ENCODE measurements around the gene SOX11.

Gene SOX11

DNA sequence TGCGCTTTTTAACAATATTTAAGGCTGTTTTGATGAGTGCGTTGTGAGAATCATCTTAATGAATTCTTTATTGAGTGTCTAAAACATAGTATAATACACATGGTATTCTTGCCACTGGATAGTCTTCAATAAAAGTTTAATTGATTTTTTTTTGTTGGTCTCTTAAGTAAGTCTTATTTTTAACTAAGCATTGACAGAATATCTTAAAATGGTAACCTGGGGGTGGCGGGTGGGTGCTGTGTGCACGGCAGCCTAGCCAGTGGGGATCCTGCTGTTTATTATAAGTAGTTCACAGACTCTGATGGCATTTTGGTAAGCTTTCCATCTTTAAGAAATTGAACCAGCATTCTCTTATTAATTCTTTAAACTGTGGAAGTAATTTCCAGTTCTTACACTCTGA is 6.0 kb downstream of the SOX11 start:
- Mint-ChIP-seq H3K27me3 (peaks cover 49% of the 10 kb centered on the region), H3K36me3 (no peaks in the 10 kb centered on the region), H3K9me3 (peaks cover 4% of the 10 kb centered on the region), H3K27ac (no peak overlapping the region), H3K4me3 (no peak overlapping the region), H3K4me1 (peaks cover 13% of the 10 kb centered on the region)
- no peak for ATAC-seq

GRCh38 chr2:5699963-5700362 is 7.8 kb downstream of the SOX11 start:
- H3K27ac Mint-ChIP-seq: no peak overlapping the region
- ATAC-seq: no peak
- H3K4me3 Mint-ChIP-seq: no peak overlapping the region
- H3K27me3 Mint-ChIP-seq: peaks cover 48% of the 10 kb centered on the region
- peaks cover 3% of the 10 kb centered on the region for H3K9me3 Mint-ChIP-seq
- peaks cover 6% of the 10 kb centered on the region for H3K4me1 Mint-ChIP-seq
- H3K36me3 Mint-ChIP-seq: peaks cover 3% of the 10 kb centered on the region

- Mint-ChIP-seq H3K4me1 (peaks cover 6% of the 10 kb centered on the region), H3K36me3 (peaks cover 5% of the 10 kb centered on the region), H3K4me3 (no peak overlapping the region), H3K9me3 (peaks cover 4% of the 10 kb centered on the region), H3K27ac (no peak overlapping the region), H3K27me3 (peaks cover 53% of the 10 kb centered on the region)
- ATAC-seq: no peak
Observed at GRCh38 chr2:5700551-5700950, 8.4 kb downstream of the SOX11 start.

DNA sequence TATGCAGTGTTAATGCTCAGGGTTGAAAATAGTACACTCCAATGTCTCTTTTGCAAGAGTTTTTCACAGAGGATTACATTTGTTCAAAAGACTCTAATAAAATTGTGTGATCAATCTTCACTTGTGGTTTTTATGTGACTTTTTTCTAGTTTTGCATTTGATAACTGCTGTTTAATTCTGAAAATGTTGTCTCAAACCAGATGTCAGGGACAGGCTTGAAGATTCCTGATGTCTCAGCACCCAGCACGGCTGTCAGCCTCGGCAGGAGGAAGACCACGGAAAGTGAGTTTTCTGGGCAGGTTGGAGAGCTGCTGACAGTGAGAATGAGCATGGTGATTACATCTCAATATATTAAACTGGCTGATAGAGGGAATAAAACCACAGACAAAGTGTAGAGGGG is 9.1 kb downstream of the SOX11 start:
- H3K27ac Mint-ChIP-seq: no peak overlapping the region
- H3K36me3 Mint-ChIP-seq: peaks cover 5% of the 10 kb centered on the region
- peaks cover 4% of the 10 kb centered on the region for H3K9me3 Mint-ChIP-seq
- H3K27me3 Mint-ChIP-seq: peaks cover 46% of the 10 kb centered on the region
- no peak for ATAC-seq
- no peak overlapping the region for H3K4me3 Mint-ChIP-seq
- peaks cover under 1% of the 10 kb centered on the region for H3K4me1 Mint-ChIP-seq

DNA sequence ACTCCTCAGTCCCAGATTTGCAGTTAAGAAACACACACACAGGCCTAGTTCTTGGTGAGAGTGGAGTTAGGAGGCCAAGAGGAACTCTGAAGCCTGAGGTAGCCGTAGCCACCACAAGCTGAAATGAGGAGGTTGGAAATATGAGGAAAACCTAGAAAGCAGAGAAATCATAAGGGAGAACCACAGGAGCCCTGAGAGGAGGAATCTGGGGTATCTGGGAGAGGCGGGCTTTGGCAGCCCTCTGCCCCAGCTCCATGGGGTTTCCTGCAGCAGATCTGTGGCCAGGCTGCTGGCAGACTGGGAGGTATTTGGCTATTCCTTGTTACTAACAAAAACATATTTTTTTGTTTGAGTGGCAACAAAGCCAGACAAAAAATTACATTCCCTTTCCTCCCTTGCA is 11.0 kb downstream of the SOX11 start:
- H3K9me3 Mint-ChIP-seq: peaks cover 4% of the 10 kb centered on the region
- H3K27ac Mint-ChIP-seq: no peak overlapping the region
- no peak overlapping the region for H3K4me3 Mint-ChIP-seq
- no peaks in the 10 kb centered on the region for H3K4me1 Mint-ChIP-seq
- peaks cover 5% of the 10 kb centered on the region for H3K36me3 Mint-ChIP-seq
- peaks cover 44% of the 10 kb centered on the region for H3K27me3 Mint-ChIP-seq
- ATAC-seq: no peak

DNA sequence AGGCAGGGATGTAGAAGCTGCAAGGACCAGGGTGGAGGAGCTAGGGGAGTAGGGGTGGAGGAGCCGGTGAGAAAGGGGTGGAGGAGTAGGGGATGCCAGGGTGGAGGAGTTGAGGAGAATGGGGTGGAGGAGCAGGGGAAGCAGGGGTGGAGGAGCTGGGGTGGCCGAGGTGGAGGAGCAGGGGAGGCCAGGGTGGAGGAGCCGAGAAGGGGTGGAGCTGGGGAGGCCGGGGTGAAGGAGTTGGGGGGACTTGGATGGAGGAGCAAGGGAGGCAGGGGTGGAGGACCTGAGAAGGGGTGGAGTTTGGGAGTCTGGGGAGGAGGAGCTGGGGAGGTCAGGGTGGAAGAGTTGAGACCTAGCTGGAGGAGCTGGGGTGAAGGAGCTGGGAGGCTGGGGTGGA is 13.3 kb downstream of the SOX11 start:
- peak; percentile 8 for ATAC-seq
- no peak overlapping the region for H3K27ac Mint-ChIP-seq
- peaks cover 5% of the 10 kb centered on the region for H3K36me3 Mint-ChIP-seq
- H3K27me3 Mint-ChIP-seq: peaks cover 34% of the 10 kb centered on the region
- peaks cover 4% of the 10 kb centered on the region for H3K9me3 Mint-ChIP-seq
- no peak overlapping the region for H3K4me3 Mint-ChIP-seq
- no peaks in the 10 kb centered on the region for H3K4me1 Mint-ChIP-seq

- Mint-ChIP-seq H3K27me3 (peaks cover 24% of the 10 kb centered on the region), H3K36me3 (peaks cover 5% of the 10 kb centered on the region), H3K4me1 (no peaks in the 10 kb centered on the region), H3K4me3 (no peak overlapping the region), H3K27ac (no peak overlapping the region), H3K9me3 (peaks cover 4% of the 10 kb centered on the region)
- ATAC-seq: peak; percentile 16
Observed at GRCh38 chr2:5706717-5707455, 14.7 kb downstream of the SOX11 start.

GRCh38 chr2:5710615-5711014 is 18.4 kb downstream of the SOX11 start:
- H3K4me3 Mint-ChIP-seq: no peak overlapping the region
- no peaks in the 10 kb centered on the region for H3K27me3 Mint-ChIP-seq
- no peak overlapping the region for H3K27ac Mint-ChIP-seq
- H3K36me3 Mint-ChIP-seq: no peaks in the 10 kb centered on the region
- ATAC-seq: no peak
- H3K9me3 Mint-ChIP-seq: peaks cover 2% of the 10 kb centered on the region
- H3K4me1 Mint-ChIP-seq: no peaks in the 10 kb centered on the region

- Mint-ChIP-seq H3K36me3 (no peaks in the 10 kb centered on the region), H3K4me3 (no peak overlapping the region), H3K4me1 (no peaks in the 10 kb centered on the region), H3K27me3 (no peaks in the 10 kb centered on the region), H3K9me3 (peaks cover 2% of the 10 kb centered on the region), H3K27ac (no peak overlapping the region)
- ATAC-seq: no peak
Observed at GRCh38 chr2:5713101-5713500, 20.9 kb downstream of the SOX11 start.

DNA sequence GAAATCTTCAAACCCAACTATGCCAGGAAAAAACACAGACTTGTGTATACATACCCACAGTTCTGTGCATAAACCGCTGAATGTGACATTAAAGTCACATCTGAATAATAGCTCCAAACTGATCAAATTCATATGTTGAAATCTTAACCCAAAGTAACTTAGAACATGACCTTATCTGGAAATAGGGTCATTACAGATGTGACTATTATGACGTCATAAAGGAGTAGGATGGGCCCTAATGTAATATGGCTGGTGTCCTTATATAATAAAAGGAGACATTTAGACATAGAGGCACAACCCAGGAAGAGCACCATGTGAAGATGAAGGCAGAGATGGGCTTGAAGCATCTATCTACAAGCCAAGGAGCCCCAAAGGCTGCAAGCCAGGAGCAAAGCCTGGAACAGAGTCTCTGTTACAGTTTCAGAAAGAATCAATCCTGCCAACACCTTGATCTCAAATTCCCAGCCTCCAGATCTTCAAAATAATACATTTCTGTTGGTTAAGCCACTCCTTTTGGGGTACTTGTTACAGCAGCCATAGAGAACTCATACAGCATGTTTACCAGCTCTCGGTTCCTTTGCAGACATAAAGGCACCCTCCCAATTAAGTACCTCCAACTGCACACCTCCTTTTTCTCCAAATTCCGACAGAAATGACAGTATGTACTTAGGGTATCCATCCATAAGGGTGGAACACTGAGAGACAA is 27.6 kb downstream of the SOX11 start:
- no peak overlapping the region for H3K4me3 Mint-ChIP-seq
- H3K4me1 Mint-ChIP-seq: no peaks in the 10 kb centered on the region
- no peak for ATAC-seq
- H3K27ac Mint-ChIP-seq: no peak overlapping the region
- H3K27me3 Mint-ChIP-seq: no peaks in the 10 kb centered on the region
- no peaks in the 10 kb centered on the region for H3K36me3 Mint-ChIP-seq
- H3K9me3 Mint-ChIP-seq: peaks cover 7% of the 10 kb centered on the region

DNA sequence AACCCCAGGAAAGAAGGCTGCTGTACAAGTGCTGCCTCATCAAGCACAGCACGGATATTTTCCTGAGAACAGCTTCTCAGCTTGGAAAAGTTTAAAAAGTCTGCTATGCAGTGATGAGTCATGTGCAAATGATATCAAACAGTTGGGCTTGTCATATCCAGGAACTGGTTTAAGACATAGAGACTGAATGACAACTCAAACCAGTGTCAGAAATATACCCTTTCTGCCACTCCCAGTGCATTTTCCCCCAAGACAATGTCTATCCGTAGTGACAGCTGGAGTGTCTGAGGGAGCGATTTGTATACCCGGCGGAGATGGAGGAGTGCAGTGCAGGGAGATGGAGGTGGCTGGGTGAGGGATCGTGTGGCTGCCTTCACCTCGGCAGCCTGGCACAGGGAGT is 28.2 kb downstream of the SOX11 start:
- peaks cover 7% of the 10 kb centered on the region for H3K9me3 Mint-ChIP-seq
- H3K4me3 Mint-ChIP-seq: no peak overlapping the region
- no peaks in the 10 kb centered on the region for H3K27me3 Mint-ChIP-seq
- no peaks in the 10 kb centered on the region for H3K4me1 Mint-ChIP-seq
- H3K27ac Mint-ChIP-seq: no peak overlapping the region
- H3K36me3 Mint-ChIP-seq: no peaks in the 10 kb centered on the region
- no peak for ATAC-seq

- H3K4me3 Mint-ChIP-seq: no peak overlapping the region
- H3K27ac Mint-ChIP-seq: no peak overlapping the region
- H3K36me3 Mint-ChIP-seq: no peaks in the 10 kb centered on the region
- H3K4me1 Mint-ChIP-seq: no peaks in the 10 kb centered on the region
- H3K27me3 Mint-ChIP-seq: no peaks in the 10 kb centered on the region
- peaks cover 7% of the 10 kb centered on the region for H3K9me3 Mint-ChIP-seq
- ATAC-seq: no peak
Observed at GRCh38 chr2:5722236-5722635, 30.1 kb downstream of the SOX11 start.

GRCh38 chr2:5723791-5724735 is 31.9 kb downstream of the SOX11 start:
- no peak overlapping the region for H3K4me3 Mint-ChIP-seq
- ATAC-seq: no peak
- H3K27me3 Mint-ChIP-seq: no peaks in the 10 kb centered on the region
- H3K9me3 Mint-ChIP-seq: peaks cover 2% of the 10 kb centered on the region
- no peak overlapping the region for H3K27ac Mint-ChIP-seq
- H3K36me3 Mint-ChIP-seq: no peaks in the 10 kb centered on the region
- H3K4me1 Mint-ChIP-seq: no peaks in the 10 kb centered on the region

DNA sequence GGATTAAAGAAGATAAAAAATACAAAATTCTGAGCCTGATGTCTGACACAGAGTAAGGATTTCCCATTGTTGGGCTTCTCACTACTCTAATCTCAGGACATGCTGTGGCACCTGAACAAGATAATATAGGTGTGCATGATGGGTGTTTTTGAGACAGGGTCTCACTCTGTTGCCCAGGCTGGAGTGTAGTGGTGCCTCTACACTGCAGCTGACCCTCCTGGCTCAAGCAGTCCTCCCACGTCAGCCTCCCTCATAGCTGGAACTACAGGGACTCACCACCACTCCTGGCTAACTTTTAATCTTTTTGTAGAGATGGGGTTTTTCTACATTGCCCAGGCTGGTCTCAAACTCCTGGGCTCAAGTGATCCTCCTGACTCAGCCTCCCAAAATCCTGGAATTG is 32.9 kb downstream of the SOX11 start:
- Mint-ChIP-seq H3K9me3 (no peaks in the 10 kb centered on the region), H3K27ac (no peak overlapping the region), H3K4me1 (no peaks in the 10 kb centered on the region), H3K27me3 (no peaks in the 10 kb centered on the region), H3K4me3 (no peak overlapping the region), H3K36me3 (no peaks in the 10 kb centered on the region)
- no peak for ATAC-seq

DNA sequence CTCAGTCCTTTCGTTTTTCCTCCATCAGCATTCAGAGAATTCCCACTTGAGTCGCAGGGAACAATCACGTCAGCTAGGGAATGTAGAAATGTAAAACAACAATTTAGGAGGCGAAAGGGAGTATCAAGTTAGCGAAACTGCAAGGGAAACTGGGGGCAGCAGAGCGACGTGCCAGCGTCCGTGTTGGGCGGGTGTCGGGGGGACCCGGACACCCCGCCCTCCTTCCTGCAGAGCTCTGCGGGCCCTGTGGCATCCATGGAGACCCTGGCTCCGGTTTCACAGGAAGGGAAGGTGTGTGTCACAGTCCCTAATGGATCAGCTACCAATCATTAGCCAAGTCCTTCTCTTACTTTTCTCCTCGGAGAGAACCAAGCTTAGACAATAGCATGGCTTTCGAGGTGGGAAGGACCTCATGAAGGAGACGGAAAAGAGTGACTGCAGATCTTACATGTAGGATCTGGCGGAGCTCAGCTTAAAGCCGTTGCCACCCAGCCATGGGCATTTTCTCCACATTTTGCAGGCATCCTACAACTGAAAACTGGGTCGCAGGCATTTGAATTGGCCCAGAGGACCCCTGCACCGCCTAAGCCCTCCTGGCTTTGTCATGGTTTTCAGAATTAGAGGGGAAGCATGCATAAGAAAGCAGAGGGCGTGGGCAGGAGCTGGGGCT is 33.7 kb downstream of the SOX11 start:
- ATAC-seq: peak; percentile 32

More for the DNA sequence above, 33.7 kb downstream of the SOX11 start:
- Mint-ChIP-seq H3K27ac (no peak overlapping the region), H3K9me3 (no peaks in the 10 kb centered on the region), H3K27me3 (no peaks in the 10 kb centered on the region), H3K36me3 (no peaks in the 10 kb centered on the region), H3K4me3 (peak overlapping the region; percentile 53), H3K4me1 (no peaks in the 10 kb centered on the region)

All from stimulated activated memory B cell treated with anti-CD40 and anti-IgM and Interleukin-4, amounts not matched to agents 10 μg/mL and 1 μg/mL and 100 μg/mL, for 72 hours (primary cell).